HepG2 (cell line): ENCODE results near the gene ASAP2. TPM values are rescaled to one million over a fixed set of nuclear protein-coding genes. Genes with fewer than 3 reads are reported as not detected.

Experiments
- ATAC-seq: fragments of 200-7000 bp; cut with Tn5 transposase; 3 replicates; pipeline ENCODE4 v1.9.1; 2020; ENCODE audit warnings: mild to moderate bottlenecking, moderate library complexity
- BruUV-seq: library from RNA; stranded (reverse); fragments of 400-500 nt; replicated peaks from 2 replicates; lab custom pipeline; 2021; lab: Mats Ljungman, UMichigan
- CTCF ChIA-PET: fragments of 300-600 bp; formaldehyde crosslinking; extraction: SDS; loops from one replicate; lab custom pipeline; 2021; ENCODE audit warnings: low total read pairs, inconsistent platforms, low intra/inter-chr PET ratio; lab: Yijun Ruan, JAX
- POLR2A ChIA-PET: fragments of 350-600 bp; sonication (Branson Sonifier 250); formaldehyde crosslinking; loops from one replicate; lab custom pipeline; 2020; ENCODE audit warnings: antibody characterized with exemption, inconsistent platforms; lab: Yijun Ruan, JAX
- DNase-seq: peaks from one replicate; pipeline ENCODE4 v3.0.0-alpha.2; 2015; ENCODE audit warnings: low spot score
- FAIRE-seq: peaks from 3 replicates; lab custom pipeline; 2011; peaks lifted over from hg19 to GRCh38; lab: Jason Lieb, UNC
- H2AFZ ChIP-seq: one replicate; pipeline ENCODE4 v1.6.1; 2011; ENCODE audit warnings: low read length, inconsistent platforms
- H3K27ac ChIP-seq: fragments of 300-600 bp; 3 replicates; pipeline ENCODE4 v1.8.0; 2011; ENCODE audit warnings: mixed run types, mild to moderate bottlenecking, mixed read lengths, low read length, inconsistent platforms; ENCODE audit not compliant: insufficient read depth; ENCODE audit errors: extremely low read length
- H3K27me3 ChIP-seq, 2 experiments: fragments of 200-600 bp in 1 of 2; 2 replicates in 1 of 2; 3 replicates in 1 of 2; pipeline versions ENCODE4 v1.6.0 to v1.8.0; 2011; ENCODE audit warnings: low read length in 2 of 2, mild to moderate bottlenecking in 2 of 2, moderate library complexity in 2 of 2, inconsistent platforms in 1 of 2; ENCODE audit not compliant: insufficient read depth in 2 of 2, control insufficient read depth in 1 of 2
- H3K36me3 ChIP-seq, 2 experiments: fragments of 200-600 bp in 1 of 2; replicated peaks in 1 of 2; 2 replicates in 1 of 2; 3 replicates in 1 of 2; pipeline versions ENCODE4 v1.5.1 to v1.8.0; 2011; ENCODE audit warnings: low read length in 2 of 2, inconsistent platforms in 1 of 2; ENCODE audit not compliant: insufficient read depth in 2 of 2, control insufficient read depth in 1 of 2
- H3K4me1 ChIP-seq: 2 replicates; pipeline ENCODE4 v1.5.1; 2012; ENCODE audit warnings: low read length, inconsistent platforms; ENCODE audit not compliant: insufficient read depth
- H3K4me2 ChIP-seq: 2 replicates; pipeline ENCODE4 v1.6.0; 2011; ENCODE audit warnings: low read depth, low read length, inconsistent platforms
- H3K4me3 ChIP-seq, 3 experiments: fragments of 200-600 bp in 1 of 3; sonication (generic), shearing (Covaris generic) in 1 of 3; replicated peaks in 1 of 3; 2 replicates each; pipeline ENCODE4 v1.5.1; 2011 to 2016; ENCODE audit warnings: low read length in 3 of 3, inconsistent platforms in 2 of 3, low read depth in 2 of 3, mild to moderate bottlenecking in 2 of 3, control low read depth in 1 of 3, mixed read lengths in 1 of 3; ENCODE audit not compliant: insufficient read depth in 1 of 3
- H3K79me2 ChIP-seq: one replicate; pipeline ENCODE4 v1.6.1; 2011; ENCODE audit warnings: low read length, inconsistent platforms; ENCODE audit not compliant: insufficient read depth
- H3K9ac ChIP-seq: 2 replicates; pipeline ENCODE4 v1.6.0; 2011; ENCODE audit warnings: mild to moderate bottlenecking, low read depth, low read length, inconsistent platforms; ENCODE audit not compliant: insufficient read depth
- H3K9me3 ChIP-seq: 2 replicates; pipeline ENCODE4 v1.5.1; 2012; ENCODE audit warnings: mild to moderate bottlenecking, low read length
- H4K20me1 ChIP-seq: 2 replicates; pipeline ENCODE4 v1.6.0; 2011; ENCODE audit warnings: inconsistent platforms, mild to moderate bottlenecking, low read length, moderate library complexity; ENCODE audit not compliant: insufficient read depth
- ASH2L ChIP-seq: fragments of 300-600, 200-600 bp; sonication (generic); IDR thresholded peaks from 2 replicates; pipeline ENCODE4 v1.7.0; 2017; ENCODE audit warnings: low read depth, mild to moderate bottlenecking, moderate library complexity, mixed read lengths, low read length; ENCODE audit not compliant: insufficient read length
- NFKB2 ChIP-seq: sonication (generic); formaldehyde crosslinking; IDR thresholded peaks from 2 replicates; pipeline ENCODE4 v1.4.0; 2020; ENCODE audit warnings: missing genetic modification reagents, borderline replicate concordance
- PBX3 ChIP-seq: sonication (generic); formaldehyde crosslinking; IDR thresholded peaks from 2 replicates; pipeline ENCODE4 v1.8.1; 2023; ENCODE audit warnings: missing genetic modification reagents, inconsistent platforms, borderline replicate concordance
- TRIM24 ChIP-seq: sonication (generic); formaldehyde crosslinking; IDR thresholded peaks from 2 replicates; pipeline ENCODE4 v1.8.0; 2022; ENCODE audit warnings: mild to moderate bottlenecking, missing genetic modification reagents
- ZSCAN5A ChIP-seq: sonication (generic); formaldehyde crosslinking; IDR thresholded peaks from 2 replicates; pipeline ENCODE4 v1.8.0; 2022; ENCODE audit warnings: mild to moderate bottlenecking, missing genetic modification reagents, borderline replicate concordance
- WGBS: methylation state at CpG from one replicate; pipeline ENCODE4 v1.1.6; 2017; ENCODE audit warnings: low lambda C conversion rate; 5-methylcytosine and 5-hydroxymethylcytosine counted together
- in situ Hi-C: cut with HindIII; loops from 2 replicates; pipeline ENCODE4 v1.10.0; 2017; ENCODE audit warnings: low pct_unique_long_range_greater_than_20kb; ENCODE audit not compliant: extremely low pct_ligation_motif_present
- intact Hi-C: fragments of 100-400 bp; cut with micrococcal nuclease; formaldehyde crosslinking; loops from one replicate; pipeline ENCODE4 v1.10.0; 2022; ENCODE audit not compliant: unreplicated experiment
- polyA plus RNA-seq, 8 experiments: library from polyadenylated mRNA; depleted of rRNA in 3 of 8; stranded (reverse) in 7 of 8; unstranded in 1 of 8; fragments of >200 nt; fragmentation: Illumina TruSeq in 4 of 8; extraction: Trizol in 4 of 8; gene quantifications; 2 replicates each; pipeline versions ENCODE4 v1.2.1 to v1.2.3, GENCODE V29; 2011 to 2016; ENCODE audit warnings: low read depth in 4 of 8, missing spikeins in 1 of 8, mixed read lengths in 1 of 8; ENCODE audit not compliant: insufficient read depth in 1 of 8
- total RNA-seq, 5 experiments: library from RNA; depleted of rRNA; stranded (reverse); fragments of >200 nt; fragmentation: Illumina TruSeq; extraction: Trizol; gene quantifications; 2 replicates each; pipeline ENCODE4 v1.2.3, GENCODE V29; 2016; ENCODE audit warnings: low read depth in 1 of 5

Gene ASAP2
- total and polyA plus RNA-seq, 2 of the 13 experiments (the other 11 are each of a cell fraction or from before 2014, with no cell fraction given) = 7.3 to 22.3 TPM

DNA sequence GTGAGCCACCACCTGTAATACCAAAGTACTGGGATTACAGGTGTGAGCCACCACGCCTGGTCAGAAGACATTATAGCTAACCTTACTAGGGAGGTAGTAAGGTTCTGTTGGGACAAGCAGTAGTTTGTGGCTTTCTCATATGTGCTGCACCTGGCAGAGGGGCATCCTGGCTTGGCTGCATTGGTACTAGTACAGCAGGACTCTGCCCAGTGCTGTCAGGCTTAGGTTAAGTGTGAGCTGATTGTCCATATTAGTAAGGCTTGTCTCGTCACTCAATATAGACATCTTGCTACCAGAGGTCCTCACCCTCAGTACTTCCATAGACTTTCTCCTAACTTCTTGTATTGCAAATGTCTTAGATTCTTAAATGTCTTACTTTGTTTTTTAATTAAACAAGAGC, 96.1 kb downstream of the ASAP2 start:
- Histone ChIP-seq H3K27me3 (no peaks in the 10 kb centered on the region), H3K4me2 (no peak overlapping the region), H4K20me1 (no peaks in the 10 kb centered on the region), H3K79me2 (no peaks in the 10 kb centered on the region), H2AFZ (no peak overlapping the region), H3K27ac (no peak overlapping the region), H3K4me3 (no peak overlapping the region), H3K36me3 (peaks cover 5 to 32% of the 10 kb centered on the region in 2 experiments; a peak in 4 of 5 replicates), H3K9me3 (no peaks in the 10 kb centered on the region), H3K4me1 (no peaks in the 10 kb centered on the region), H3K9ac (no peak overlapping the region)
- POLR2A ChIA-PET = no interaction called here
- ATAC-seq (no peak), DNase-seq (no peak), FAIRE-seq (no peak)
- CTCF ChIA-PET = no interaction called here
- TF ChIP-seq PBX3 (CRISPR knock-in tag) (no peak), ZSCAN5A (CRISPR knock-in tag) (no peak), NFKB2 (no peak), TRIM24 (no peak), ASH2L (no peak)
- intact Hi-C loops (no loop called here), in situ Hi-C loops (no loop called here)
- 98% methylated on average over 2 of the region's 2 CpGs for WGBS
- BruUV-seq = no TSS peak
